Measurements from ENCODE around the gene PHF21A. TPM values are rescaled to one million over a fixed set of nuclear protein-coding genes. Genes with fewer than 3 reads are reported as not detected.

PHF21A gene
- total RNA-seq, 4 donors from 2014 or later = 30.4 to 58.5 (median 49.4) TPM

DNA sequence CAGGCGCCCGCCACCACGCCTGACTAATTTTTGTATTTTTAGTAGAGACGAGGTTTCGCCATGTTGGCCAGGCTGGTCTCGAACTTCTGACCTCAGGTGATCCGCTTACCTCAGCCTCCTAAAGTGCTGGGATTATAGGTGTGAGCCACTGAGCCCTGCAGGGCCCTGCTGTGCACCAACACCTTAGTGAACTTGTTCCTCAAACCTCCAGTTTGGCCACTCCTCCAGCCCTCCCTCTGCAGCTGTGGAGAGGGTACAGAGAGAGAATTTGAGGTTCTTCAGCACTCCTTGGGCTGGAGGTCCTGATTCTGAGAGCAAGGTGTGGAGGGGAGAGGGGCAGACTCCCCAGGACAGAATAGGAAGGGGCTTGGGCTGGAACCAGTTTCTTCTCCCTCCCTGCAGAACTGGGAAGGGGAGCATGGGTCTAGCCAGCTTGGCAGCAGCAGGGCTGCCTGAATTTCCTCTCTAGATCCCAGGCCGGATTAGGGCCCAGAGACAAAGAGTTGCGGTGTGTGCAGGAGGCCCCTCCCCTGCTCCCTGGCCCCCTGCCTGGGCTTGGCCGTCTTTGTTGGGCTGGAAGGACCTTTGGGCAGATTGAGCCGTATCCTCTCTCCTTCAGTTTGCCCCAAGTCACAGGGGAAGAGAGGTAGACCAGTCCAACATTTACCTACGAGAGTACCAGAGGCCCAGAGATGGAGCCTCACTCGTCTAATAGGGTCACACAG lies 201.3 kb downstream of the PHF21A start:
- WGBS, 2 donors = 74 to 81% methylated on average over 11 to 13 of the region's 13 CpGs

DNA sequence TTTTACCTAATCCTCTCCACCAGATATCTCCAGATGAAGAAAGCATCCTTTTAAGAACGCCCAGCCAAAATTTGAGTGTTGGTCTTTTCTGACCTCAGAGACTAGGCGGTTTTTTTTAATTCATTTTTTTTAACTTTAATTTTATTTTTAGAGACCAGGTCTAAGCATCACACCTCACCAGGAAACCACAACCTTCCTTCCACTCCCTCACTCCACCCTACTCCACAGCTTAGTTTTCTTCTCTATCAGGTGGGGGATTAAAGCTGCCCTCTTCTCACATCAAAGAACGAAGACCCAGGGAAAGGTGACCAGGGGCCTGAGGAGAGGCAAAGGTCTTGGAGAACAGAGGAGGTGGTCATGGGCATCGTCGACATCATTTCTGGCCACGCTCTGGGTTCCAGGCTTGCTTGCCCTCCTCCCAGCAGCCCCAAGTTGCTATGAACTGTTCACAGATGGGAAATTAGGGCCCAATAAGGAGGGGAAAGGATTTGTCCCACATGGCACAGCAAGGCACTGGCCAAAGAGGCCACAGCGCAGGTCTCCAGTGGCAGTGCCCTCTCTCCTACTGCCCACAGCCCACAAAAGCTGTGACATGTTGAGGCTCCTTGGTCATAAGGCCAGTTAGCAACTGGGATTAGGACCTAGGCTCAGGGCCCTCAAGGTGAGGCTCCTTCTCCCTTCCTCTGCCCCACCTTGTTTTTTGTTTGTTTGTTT lies 202.1 kb downstream of the PHF21A start:
- 57 to 62% methylated on average over 7 of the region's 7 CpGs for WGBS, 2 donors
- Histone ChIP-seq H3K27me3 (peaks cover 0 to 29% of the 10 kb centered on the region in 2 donors), H3K4me3 (peak overlapping the region in 3 of 4 donors; percentile 70 to 89 (median 86)), H3K4me1 (peaks cover 0 to 45% (median 26%) of the 10 kb centered on the region in 4 donors), H3K9me3 (no peaks in the 10 kb centered on the region), H3K27ac (peak overlapping the region; percentile 84 to 94 (median 92)), H3K36me3 (peaks cover 0 to 20% (median 3%) of the 10 kb centered on the region in 3 donors)
- no peak for DNase-seq (ENCODE audit: low spot score in 2 of 2)
- TF ChIP-seq EP300 (IDR thresholded peaks at IDR 0.05) (no peak), POLR2A (IDR thresholded peaks at IDR 0.05) (no peak)
- TF ChIP-seq, protein P1, sequence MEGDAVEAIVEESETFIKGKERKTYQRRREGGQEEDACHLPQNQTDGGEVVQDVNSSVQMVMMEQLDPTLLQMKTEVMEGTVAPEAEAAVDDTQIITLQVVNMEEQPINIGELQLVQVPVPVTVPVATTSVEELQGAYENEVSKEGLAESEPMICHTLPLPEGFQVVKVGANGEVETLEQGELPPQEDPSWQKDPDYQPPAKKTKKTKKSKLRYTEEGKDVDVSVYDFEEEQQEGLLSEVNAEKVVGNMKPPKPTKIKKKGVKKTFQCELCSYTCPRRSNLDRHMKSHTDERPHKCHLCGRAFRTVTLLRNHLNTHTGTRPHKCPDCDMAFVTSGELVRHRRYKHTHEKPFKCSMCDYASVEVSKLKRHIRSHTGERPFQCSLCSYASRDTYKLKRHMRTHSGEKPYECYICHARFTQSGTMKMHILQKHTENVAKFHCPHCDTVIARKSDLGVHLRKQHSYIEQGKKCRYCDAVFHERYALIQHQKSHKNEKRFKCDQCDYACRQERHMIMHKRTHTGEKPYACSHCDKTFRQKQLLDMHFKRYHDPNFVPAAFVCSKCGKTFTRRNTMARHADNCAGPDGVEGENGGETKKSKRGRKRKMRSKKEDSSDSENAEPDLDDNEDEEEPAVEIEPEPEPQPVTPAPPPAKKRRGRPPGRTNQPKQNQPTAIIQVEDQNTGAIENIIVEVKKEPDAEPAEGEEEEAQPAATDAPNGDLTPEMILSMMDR (IDR thresholded peaks at IDR 0.05) = no peak

More for the DNA sequence above, 201.3 kb downstream of the PHF21A start:
- H3K4me1 ChIP-seq = peaks cover 0 to 45% (median 26%) of the 10 kb centered on the region in 4 donors
- H3K4me3 ChIP-seq = no peak overlapping the region
- TF ChIP-seq EP300 (IDR thresholded peaks at IDR 0.05) = no peak
- TF ChIP-seq POLR2A (IDR thresholded peaks at IDR 0.05) = no peak
- TF ChIP-seq, protein P1 (IDR thresholded peaks at IDR 0.05) = no peak
- peaks cover 0 to 11% (median 0%) of the 10 kb centered on the region in 3 donors for H3K36me3 ChIP-seq
- no peak for DNase-seq (ENCODE audit: low spot score in 2 of 2)
- H3K9me3 ChIP-seq = no peaks in the 10 kb centered on the region
- H3K27ac ChIP-seq = no peak overlapping the region
- peaks cover 0 to 35% of the 10 kb centered on the region in 2 donors for H3K27me3 ChIP-seq

DNA sequence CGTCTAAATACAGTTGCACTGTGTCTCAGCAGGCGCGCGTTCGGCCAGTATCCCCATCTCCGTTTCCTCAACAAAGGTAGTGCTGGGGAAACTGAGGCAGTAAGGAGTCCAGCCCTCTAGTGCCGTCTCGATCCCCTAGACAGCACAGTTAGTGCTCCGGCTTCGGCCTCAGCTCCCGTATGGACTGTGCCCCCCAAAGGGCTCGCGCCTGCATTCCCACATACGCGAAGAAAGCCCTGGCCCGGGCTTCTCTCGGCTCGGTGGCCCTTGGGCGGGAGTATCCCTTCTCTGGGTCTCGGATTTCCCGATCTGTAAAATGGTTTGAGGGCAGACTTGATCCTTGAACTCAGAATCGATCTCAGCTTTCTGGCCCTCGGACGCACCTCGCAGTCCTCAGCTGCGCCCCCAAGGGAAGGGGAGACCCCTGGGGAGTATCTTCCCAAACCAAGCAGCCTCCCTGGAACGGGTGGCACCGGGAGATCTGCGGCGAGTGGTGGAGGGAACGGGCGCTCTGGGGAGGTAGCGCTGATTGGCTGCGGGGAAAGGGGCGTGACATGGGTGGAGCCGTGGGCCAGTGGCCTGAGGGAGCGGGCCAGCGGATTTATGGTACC lies 202.8 kb downstream of the PHF21A start:
- peak; percentile 71 to 79 for DNase-seq (ENCODE audit: low spot score in 2 of 2)
- Histone ChIP-seq H3K4me3 (peak overlapping the region; percentile 63 to 89 (median 78)), H3K36me3 (peaks cover 0 to 27% (median 10%) of the 10 kb centered on the region in 3 donors), H3K27me3 (peaks cover 0 to 25% of the 10 kb centered on the region in 2 donors), H3K27ac (peak overlapping the region; percentile 84 to 94 (median 92)), H3K9me3 (no peaks in the 10 kb centered on the region), H3K4me1 (peaks cover 0 to 45% (median 26%) of the 10 kb centered on the region in 4 donors)
- 0 to 1% methylated on average over 36 to 38 of the region's 38 CpGs for WGBS, 2 donors
- TF ChIP-seq POLR2A (IDR thresholded peaks at IDR 0.05) (peak; percentile 40 to 54), EP300 (IDR thresholded peaks at IDR 0.05) (peak in 1 of 2 donors; percentile 86)
- TF ChIP-seq, protein P1 (IDR thresholded peaks at IDR 0.05) = no peak

DNA sequence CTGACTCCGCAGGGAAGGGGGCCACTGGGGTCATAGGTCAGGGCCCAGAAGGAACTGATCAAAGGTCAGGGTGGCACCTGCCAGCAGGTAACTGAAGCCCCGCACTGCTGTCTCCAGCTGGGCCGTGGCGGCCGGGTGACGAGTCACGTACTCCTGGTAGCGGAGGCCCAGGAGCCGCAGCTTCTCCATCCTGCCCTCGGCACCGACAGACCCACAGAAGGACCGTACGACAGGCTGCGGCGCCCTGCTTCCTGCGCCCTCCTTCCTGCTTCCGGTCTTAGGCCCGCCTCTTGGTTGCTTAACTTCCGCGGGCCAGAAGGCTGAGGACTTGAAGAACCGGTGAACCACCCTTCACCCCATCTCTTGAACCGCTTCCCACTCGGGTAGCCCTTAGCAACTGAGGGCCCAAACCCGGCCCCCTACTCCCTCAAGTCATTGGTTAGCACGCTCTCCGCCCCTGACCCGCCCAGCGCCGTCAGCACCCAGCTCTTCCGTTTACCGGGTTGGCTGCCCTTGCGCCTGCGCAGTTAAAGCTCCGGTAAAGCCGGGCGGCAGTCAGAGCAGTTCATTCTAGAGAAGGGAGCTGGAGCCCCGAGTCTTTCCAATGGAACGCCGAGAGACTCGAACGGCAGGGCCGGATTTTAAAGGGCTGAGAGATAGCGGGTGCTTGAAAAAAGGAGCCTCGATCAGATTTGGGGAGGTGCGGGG lies 203.5 kb downstream of the PHF21A start, which contains the start of gene PEX16:
PEX16 (minus strand) TSS at position 255 of the 708 bp plus-strand sequence; CDS start at position 189, 66 bp downstream.
- H3K36me3 ChIP-seq = peaks cover 0 to 33% (median 14%) of the 10 kb centered on the region in 3 donors

More for the DNA sequence above, 203.5 kb downstream of the PHF21A start, which contains the start of gene PEX16:
- TF ChIP-seq POLR2A (IDR thresholded peaks at IDR 0.05) (peak; percentile 41 to 81), EP300 (IDR thresholded peaks at IDR 0.05) (peak; percentile 93 to 98)
- TF ChIP-seq, protein P1 (IDR thresholded peaks at IDR 0.05) = peak in 1 of 5 experiments; percentile 29
- Histone ChIP-seq H3K27ac (peak within 1 kb of the TSS; percentile 84 to 94 (median 92)), H3K27me3 (peaks cover 0 to 18% of the 10 kb centered on the region in 2 donors), H3K4me1 (peaks cover 0 to 40% (median 24%) of the 10 kb centered on the region in 4 donors), H3K9me3 (no peaks in the 10 kb centered on the region), H3K4me3 (peak within 1 kb of the TSS; percentile 63 to 89 (median 78))
- 0 to 1% methylated on average over 27 to 32 of the region's 45 CpGs for WGBS, 2 donors
- DNase-seq (ENCODE audit: low spot score in 2 of 2) = peak; percentile 92 to 94
